ENCODE results near the gene AFF3.
"Not testable (repeated sequence)": the region's sequence is repeated elsewhere in the genome, so short reads cannot be mapped to it uniquely, and the experiment has no call there.

Gene AFF3

GRCh38 chr2:99949530-99949929 is 192.9 kb downstream of the AFF3 start:
- H3K9me2 ChIP-seq (ENCODE audit: low read depth, low read length): no peaks in the 10 kb centered on the region
- H3K4me1 ChIP-seq (ENCODE audit: insufficient read depth, low read length, severe bottlenecking): no peaks in the 10 kb centered on the region
- no peak overlapping the region for H3K27ac ChIP-seq (ENCODE audit: low read depth, low read length, poor library complexity, severe bottlenecking)
- H2AFZ ChIP-seq (ENCODE audit: low read length): no peak overlapping the region
- H3F3A ChIP-seq (ENCODE audit: insufficient read depth, low read length): no peaks in the 10 kb centered on the region
- peaks cover 76% of the 10 kb centered on the region for H3K36me3 ChIP-seq (ENCODE audit: insufficient read depth, low read length)
- H4K20me1 ChIP-seq (ENCODE audit: insufficient read depth, low read length): no peaks in the 10 kb centered on the region
- no peak overlapping the region for H3K4me2 ChIP-seq (ENCODE audit: low read length)
- H3K9me3 ChIP-seq (ENCODE audit: low read length): no peaks in the 10 kb centered on the region
- H3K27me3 ChIP-seq (ENCODE audit: insufficient read depth, low read length): no peaks in the 10 kb centered on the region
- TF ChIP-seq, protein P1, sequence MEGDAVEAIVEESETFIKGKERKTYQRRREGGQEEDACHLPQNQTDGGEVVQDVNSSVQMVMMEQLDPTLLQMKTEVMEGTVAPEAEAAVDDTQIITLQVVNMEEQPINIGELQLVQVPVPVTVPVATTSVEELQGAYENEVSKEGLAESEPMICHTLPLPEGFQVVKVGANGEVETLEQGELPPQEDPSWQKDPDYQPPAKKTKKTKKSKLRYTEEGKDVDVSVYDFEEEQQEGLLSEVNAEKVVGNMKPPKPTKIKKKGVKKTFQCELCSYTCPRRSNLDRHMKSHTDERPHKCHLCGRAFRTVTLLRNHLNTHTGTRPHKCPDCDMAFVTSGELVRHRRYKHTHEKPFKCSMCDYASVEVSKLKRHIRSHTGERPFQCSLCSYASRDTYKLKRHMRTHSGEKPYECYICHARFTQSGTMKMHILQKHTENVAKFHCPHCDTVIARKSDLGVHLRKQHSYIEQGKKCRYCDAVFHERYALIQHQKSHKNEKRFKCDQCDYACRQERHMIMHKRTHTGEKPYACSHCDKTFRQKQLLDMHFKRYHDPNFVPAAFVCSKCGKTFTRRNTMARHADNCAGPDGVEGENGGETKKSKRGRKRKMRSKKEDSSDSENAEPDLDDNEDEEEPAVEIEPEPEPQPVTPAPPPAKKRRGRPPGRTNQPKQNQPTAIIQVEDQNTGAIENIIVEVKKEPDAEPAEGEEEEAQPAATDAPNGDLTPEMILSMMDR (IDR thresholded peaks at IDR 0.05; ENCODE audit: low read length): no peak
- no peak for TF ChIP-seq EZH2 (IDR thresholded peaks at IDR 0.05; ENCODE audit: borderline replicate concordance, low read length)
- no peak overlapping the region for H3K4me3 ChIP-seq (ENCODE audit: low read depth, low read length, poor library complexity, severe bottlenecking)
- H3K9ac ChIP-seq (ENCODE audit: low read length): no peak overlapping the region
- H3K79me2 ChIP-seq (ENCODE audit: insufficient read depth, low read length): no peaks in the 10 kb centered on the region

DNA sequence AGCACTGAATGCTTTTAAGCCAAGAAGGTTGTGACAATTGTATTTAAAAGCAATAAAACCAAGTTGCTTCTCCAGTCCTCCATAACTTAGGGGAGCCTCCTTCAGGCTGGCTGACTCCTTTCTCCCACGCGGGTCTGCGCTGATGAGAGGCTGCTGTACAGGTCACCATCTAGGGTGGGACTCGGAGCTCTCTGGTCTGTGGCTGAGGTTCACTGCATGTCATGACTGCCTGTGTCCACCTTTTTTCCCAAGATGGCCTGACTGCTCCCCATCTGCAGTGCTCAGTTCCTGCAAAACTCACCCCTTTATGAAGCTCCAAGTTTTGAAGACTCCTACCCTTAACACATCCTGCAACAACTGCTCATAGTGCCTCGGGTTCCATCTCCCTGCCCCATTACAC is 194.4 kb downstream of the AFF3 start:
- no peak overlapping the region for H2AFZ ChIP-seq (ENCODE audit: low read length)
- no peak overlapping the region for H3K9ac ChIP-seq (ENCODE audit: low read length)
- H3K27ac ChIP-seq (ENCODE audit: low read depth, low read length, poor library complexity, severe bottlenecking): no peak overlapping the region
- peaks cover 79% of the 10 kb centered on the region for H3K36me3 ChIP-seq (ENCODE audit: insufficient read depth, low read length)
- H4K20me1 ChIP-seq (ENCODE audit: insufficient read depth, low read length): no peaks in the 10 kb centered on the region
- no peak overlapping the region for H3K4me2 ChIP-seq (ENCODE audit: low read length)
- no peaks in the 10 kb centered on the region for H3K9me2 ChIP-seq (ENCODE audit: low read depth, low read length)
- no peaks in the 10 kb centered on the region for H3K27me3 ChIP-seq (ENCODE audit: insufficient read depth, low read length)
- H3K9me3 ChIP-seq (ENCODE audit: low read length): no peaks in the 10 kb centered on the region
- no peaks in the 10 kb centered on the region for H3K4me1 ChIP-seq (ENCODE audit: insufficient read depth, low read length, severe bottlenecking)
- no peaks in the 10 kb centered on the region for H3K79me2 ChIP-seq (ENCODE audit: insufficient read depth, low read length)
- TF ChIP-seq, protein P1 (IDR thresholded peaks at IDR 0.05; ENCODE audit: low read length): no peak
- no peak for TF ChIP-seq EZH2 (IDR thresholded peaks at IDR 0.05; ENCODE audit: borderline replicate concordance, low read length)
- no peaks in the 10 kb centered on the region; the same call in 1 of the 2 replicates for H3F3A ChIP-seq (ENCODE audit: insufficient read depth, low read length)
- H3K4me3 ChIP-seq (ENCODE audit: low read depth, low read length, poor library complexity, severe bottlenecking): no peak overlapping the region

DNA sequence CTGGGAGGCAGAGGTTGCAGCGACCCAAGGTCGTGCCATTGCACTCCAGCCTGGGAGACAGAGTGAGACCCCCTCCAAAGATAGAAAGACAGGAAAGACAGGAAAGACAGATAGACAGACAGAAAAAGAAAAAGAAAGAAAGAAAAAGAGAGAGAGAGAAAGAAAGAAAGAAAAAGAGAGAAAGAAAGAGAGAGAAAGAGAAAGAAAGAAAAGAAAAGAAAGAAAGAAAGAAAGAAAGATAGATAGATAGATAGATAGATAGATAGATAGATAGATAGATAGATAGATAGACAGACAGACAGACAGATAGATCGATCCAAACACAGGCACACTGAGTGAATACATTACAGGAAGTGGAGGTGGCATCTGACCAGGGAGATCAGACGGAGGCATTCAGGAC is 195.0 kb downstream of the AFF3 start:
- not testable (repeated sequence) for H3K4me1 ChIP-seq (ENCODE audit: insufficient read depth, low read length, severe bottlenecking); H3K9me2 ChIP-seq (ENCODE audit: low read depth, low read length); H2AFZ ChIP-seq (ENCODE audit: low read length); H3K4me2 ChIP-seq (ENCODE audit: low read length); H3K9me3 ChIP-seq (ENCODE audit: low read length); H4K20me1 ChIP-seq (ENCODE audit: insufficient read depth, low read length); H3K9ac ChIP-seq (ENCODE audit: low read length); H3F3A ChIP-seq (ENCODE audit: insufficient read depth, low read length); H3K79me2 ChIP-seq (ENCODE audit: insufficient read depth, low read length); H3K27me3 ChIP-seq (ENCODE audit: insufficient read depth, low read length); H3K4me3 ChIP-seq (ENCODE audit: low read depth, low read length, poor library complexity, severe bottlenecking); H3K27ac ChIP-seq (ENCODE audit: low read depth, low read length, poor library complexity, severe bottlenecking)
- H3K36me3 ChIP-seq (ENCODE audit: insufficient read depth, low read length): peaks cover 80% of the 10 kb centered on the region

DNA sequence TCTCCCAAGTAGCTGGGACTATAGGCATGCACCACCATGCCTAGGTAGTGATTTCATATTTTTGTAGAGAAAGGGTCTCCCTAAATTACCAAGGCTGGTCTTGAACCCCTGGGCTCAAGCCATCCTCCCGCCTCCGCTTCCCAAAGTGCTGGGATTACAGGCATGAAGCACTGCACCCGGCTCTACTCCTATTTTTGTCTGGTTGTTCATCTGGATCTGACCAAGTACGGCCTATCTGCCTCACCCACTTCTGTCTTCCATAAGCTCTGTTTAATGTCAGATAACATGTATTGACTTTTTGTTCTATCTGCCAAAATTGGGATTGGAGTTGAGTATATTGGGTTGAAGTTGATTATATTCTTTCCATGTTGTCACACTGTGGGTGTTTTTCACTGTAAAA is 198.4 kb downstream of the AFF3 start:
- TF ChIP-seq, protein P1 (IDR thresholded peaks at IDR 0.05; ENCODE audit: low read length): no peak
- TF ChIP-seq EZH2 (IDR thresholded peaks at IDR 0.05; ENCODE audit: borderline replicate concordance, low read length): no peak
- H3K9ac ChIP-seq (ENCODE audit: low read length): no peak overlapping the region

More for the DNA sequence above, 198.4 kb downstream of the AFF3 start:
- H3K79me2 ChIP-seq (ENCODE audit: insufficient read depth, low read length): no peaks in the 10 kb centered on the region
- H3K4me3 ChIP-seq (ENCODE audit: low read depth, low read length, poor library complexity, severe bottlenecking): no peak overlapping the region
- no peaks in the 10 kb centered on the region; the same call in 1 of the 2 replicates for H3F3A ChIP-seq (ENCODE audit: insufficient read depth, low read length)
- H3K9me2 ChIP-seq (ENCODE audit: low read depth, low read length): no peaks in the 10 kb centered on the region
- no peak overlapping the region for H3K4me2 ChIP-seq (ENCODE audit: low read length)
- no peak overlapping the region for H2AFZ ChIP-seq (ENCODE audit: low read length)
- H3K36me3 ChIP-seq (ENCODE audit: insufficient read depth, low read length): peaks cover 96% of the 10 kb centered on the region
- no peak overlapping the region for H3K27ac ChIP-seq (ENCODE audit: low read depth, low read length, poor library complexity, severe bottlenecking)
- no peaks in the 10 kb centered on the region for H3K4me1 ChIP-seq (ENCODE audit: insufficient read depth, low read length, severe bottlenecking)
- H4K20me1 ChIP-seq (ENCODE audit: insufficient read depth, low read length): no peaks in the 10 kb centered on the region
- H3K9me3 ChIP-seq (ENCODE audit: low read length): no peaks in the 10 kb centered on the region
- no peaks in the 10 kb centered on the region for H3K27me3 ChIP-seq (ENCODE audit: insufficient read depth, low read length)

Data from OCI-LY1 (cell line).